ENCODE results near the gene CCDC198.

Gene CCDC198

DNA sequence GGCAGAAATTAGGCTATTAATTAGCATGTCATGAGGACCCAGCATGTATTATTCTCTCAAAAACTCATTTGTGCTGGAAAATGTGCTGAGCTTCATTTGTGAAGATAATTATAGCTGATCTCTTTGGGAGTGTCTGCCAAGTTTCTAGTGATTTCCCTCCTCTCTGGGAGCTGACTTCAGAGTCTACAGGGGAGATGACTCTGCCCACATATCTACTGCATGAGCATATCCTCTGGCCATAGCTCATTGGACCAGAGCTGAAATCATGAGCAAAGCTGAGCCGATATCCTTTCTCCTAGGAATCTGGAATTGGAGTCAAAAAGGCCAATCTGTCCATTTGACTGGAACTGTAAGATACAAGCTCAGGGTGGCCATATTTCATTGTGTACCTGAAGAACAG, 5.9 kb downstream of the CCDC198 start:
- no peak for TF ChIP-seq CTCF (IDR thresholded peaks at IDR 0.05; ENCODE audit: low read depth, low read length)
- no peak overlapping the region for H3K4me3 ChIP-seq (ENCODE audit: low read depth, low read length)

- H3K4me3 ChIP-seq (ENCODE audit: low read depth, low read length): no peak overlapping the region
Measured at GRCh38 chr14:57486767-57487379, 6.8 kb downstream of the CCDC198 start.

GRCh38 chr14:57485635-57486034, 8.0 kb downstream of the CCDC198 start:
- H3K4me3 ChIP-seq (ENCODE audit: low read depth, low read length): no peak overlapping the region
- TF ChIP-seq CTCF (IDR thresholded peaks at IDR 0.05; ENCODE audit: low read depth, low read length): no peak

More at GRCh38 chr14:57486767-57487379, 6.8 kb downstream of the CCDC198 start:
- TF ChIP-seq CTCF (IDR thresholded peaks at IDR 0.05; ENCODE audit: low read depth, low read length): peak; percentile 31; the same call in 1 of the 2 replicates

- no peak for TF ChIP-seq CTCF (IDR thresholded peaks at IDR 0.05; ENCODE audit: low read depth, low read length)
- no peak overlapping the region for H3K4me3 ChIP-seq (ENCODE audit: low read depth, low read length)
Measured at GRCh38 chr14:57482120-57482519, 11.5 kb downstream of the CCDC198 start.

DNA sequence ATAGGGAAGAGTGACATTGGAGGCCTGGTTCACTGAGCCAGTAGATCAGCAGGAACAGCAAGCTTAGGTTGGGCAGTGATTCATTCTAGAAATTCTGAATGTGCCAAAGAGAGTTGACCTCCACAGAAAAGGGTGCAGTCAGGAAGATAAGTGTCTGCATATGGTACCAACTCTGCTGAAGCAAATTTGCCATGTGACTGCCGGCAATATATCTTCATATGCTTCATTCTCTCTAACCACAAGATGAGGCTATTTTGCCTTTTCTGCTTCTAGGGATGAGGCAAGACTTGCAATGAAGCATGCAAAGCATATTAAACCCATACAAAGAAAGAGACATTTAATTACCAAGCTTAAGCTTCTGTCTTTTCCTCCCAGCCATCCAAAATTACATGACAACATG, 13.6 kb downstream of the CCDC198 start:
- TF ChIP-seq CTCF (IDR thresholded peaks at IDR 0.05; ENCODE audit: low read depth, low read length): no peak
- H3K4me3 ChIP-seq (ENCODE audit: low read depth, low read length): no peak overlapping the region

DNA sequence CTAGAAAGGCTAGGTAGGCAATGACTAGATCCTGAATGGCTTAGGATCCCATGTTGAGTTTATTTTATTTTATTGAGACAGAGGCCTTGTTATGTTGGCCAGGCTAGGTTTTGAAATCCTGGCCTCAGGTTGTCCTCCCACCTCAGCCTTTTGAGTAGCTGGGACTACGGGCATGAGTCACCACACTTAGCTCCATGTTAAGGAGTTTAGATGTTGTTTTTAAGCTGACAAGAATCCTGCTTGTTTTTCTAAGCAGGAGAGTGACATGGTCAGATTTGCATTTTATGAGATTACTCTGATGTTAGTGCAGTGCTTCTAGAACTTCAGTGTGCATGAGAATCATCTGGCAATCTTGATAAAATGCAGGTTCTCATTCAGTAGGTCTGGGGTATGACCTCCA, 14.5 kb downstream of the CCDC198 start:
- H3K4me3 ChIP-seq (ENCODE audit: low read depth, low read length): no peak overlapping the region
- TF ChIP-seq CTCF (IDR thresholded peaks at IDR 0.05; ENCODE audit: low read depth, low read length): no peak

DNA sequence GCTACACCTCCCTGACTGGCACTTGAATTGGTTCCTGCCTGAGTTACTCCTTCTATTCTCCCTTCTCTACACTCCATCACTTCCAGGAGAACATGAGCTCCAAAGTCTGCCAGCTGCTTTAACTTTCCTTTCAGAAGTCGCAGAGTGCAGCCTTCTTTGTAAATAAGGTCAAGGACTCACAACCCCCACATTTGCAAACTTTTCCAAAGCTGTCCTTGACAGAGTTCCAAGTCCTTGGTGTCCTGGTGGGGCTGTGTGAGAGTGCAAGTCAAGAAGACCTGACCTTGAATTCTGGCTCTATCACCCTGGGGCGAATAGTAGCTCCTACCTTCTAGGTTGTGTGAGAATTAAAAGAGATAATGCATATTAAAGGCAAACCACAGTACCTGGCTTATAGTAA, 15.6 kb downstream of the CCDC198 start:
- TF ChIP-seq CTCF (IDR thresholded peaks at IDR 0.05; ENCODE audit: low read depth, low read length): no peak
- H3K4me3 ChIP-seq (ENCODE audit: low read depth, low read length): no peak overlapping the region

Measured in WI38 (cell line).